ENCODE data around the gene CCL7.

The CCL7 gene

GRCh38 chr17:34248511-34249024 lies 21.5 kb upstream of the CCL7 start:
- DNase-seq: no peak

- no peak for DNase-seq
Measured at GRCh38 chr17:34249061-34249460, 21.0 kb upstream of the CCL7 start.

- no peak for DNase-seq
Measured at GRCh38 chr17:34249478-34249877, 20.5 kb upstream of the CCL7 start.

GRCh38 chr17:34251186-34251585 lies 18.8 kb upstream of the CCL7 start:
- no peak for DNase-seq

- no peak for DNase-seq
Measured at GRCh38 chr17:34252095-34252443, 18.0 kb upstream of the CCL7 start.

- no peak for DNase-seq
Measured at GRCh38 chr17:34252444-34253138, 17.4 kb upstream of the CCL7 start.

- DNase-seq: no peak
Measured at GRCh38 chr17:34253139-34253525, 16.9 kb upstream of the CCL7 start.

GRCh38 chr17:34254146-34254545 lies 15.9 kb upstream of the CCL7 start:
- no peak for DNase-seq

- DNase-seq: no peak
Measured at GRCh38 chr17:34254651-34255380, 15.2 kb upstream of the CCL7 start, which contains the start of gene CCL2. Gene CCL2, plus strand, starts transcription at chr17:34255285. Its CDS starts 65 bp downstream, at chr17:34255350.

- no peak for DNase-seq
Measured at GRCh38 chr17:34255381-34255732, 14.7 kb upstream of the CCL7 start.

GRCh38 chr17:34255841-34256240 lies 14.2 kb upstream of the CCL7 start:
- DNase-seq: no peak

GRCh38 chr17:34257299-34257985 lies 12.6 kb upstream of the CCL7 start:
- DNase-seq: no peak

- DNase-seq: no peak
Measured at GRCh38 chr17:34257986-34258326, 12.1 kb upstream of the CCL7 start.

- DNase-seq: no peak
Measured at GRCh38 chr17:34259146-34259545, 10.9 kb upstream of the CCL7 start.

GRCh38 chr17:34260861-34261260 lies 9.2 kb upstream of the CCL7 start:
- DNase-seq: no peak

- DNase-seq: no peak
Measured at GRCh38 chr17:34261568-34262337, 8.3 kb upstream of the CCL7 start.

- DNase-seq: no peak
Measured at GRCh38 chr17:34265711-34266110, 4.3 kb upstream of the CCL7 start.

GRCh38 chr17:34275881-34276280 lies 5.9 kb downstream of the CCL7 start:
- no peak for DNase-seq

- DNase-seq: no peak
Measured at GRCh38 chr17:34276826-34277225, 6.8 kb downstream of the CCL7 start.

GRCh38 chr17:34283571-34283970 lies 13.6 kb downstream of the CCL7 start:
- DNase-seq: no peak

- DNase-seq: no peak
Measured at GRCh38 chr17:34285286-34285792, 15.3 kb downstream of the CCL7 start, which contains the start of gene CCL11. Gene CCL11, plus strand, starts transcription at chr17:34285742. Its CDS starts 67 bp downstream, at chr17:34285809.

GRCh38 chr17:34287875-34288274 lies 17.9 kb downstream of the CCL7 start:
- DNase-seq: no peak

- no peak for DNase-seq
Measured at GRCh38 chr17:34290586-34290985, 20.6 kb downstream of the CCL7 start.
